Activated naive CD8-positive, alpha-beta T cell treated with anti-CD3 and anti-CD28 coated beads, Interleukin-2, amount 50 U/mL, for 16 hours (primary cell): ENCODE results near the gene APOBEC3H.

Source experiments
- DNase-seq: peaks from one replicate; pipeline ENCODE4 v3.0.0-alpha.2; 2020; ENCODE audit warnings: low read depth, low spot score

The APOBEC3H gene

DNA sequence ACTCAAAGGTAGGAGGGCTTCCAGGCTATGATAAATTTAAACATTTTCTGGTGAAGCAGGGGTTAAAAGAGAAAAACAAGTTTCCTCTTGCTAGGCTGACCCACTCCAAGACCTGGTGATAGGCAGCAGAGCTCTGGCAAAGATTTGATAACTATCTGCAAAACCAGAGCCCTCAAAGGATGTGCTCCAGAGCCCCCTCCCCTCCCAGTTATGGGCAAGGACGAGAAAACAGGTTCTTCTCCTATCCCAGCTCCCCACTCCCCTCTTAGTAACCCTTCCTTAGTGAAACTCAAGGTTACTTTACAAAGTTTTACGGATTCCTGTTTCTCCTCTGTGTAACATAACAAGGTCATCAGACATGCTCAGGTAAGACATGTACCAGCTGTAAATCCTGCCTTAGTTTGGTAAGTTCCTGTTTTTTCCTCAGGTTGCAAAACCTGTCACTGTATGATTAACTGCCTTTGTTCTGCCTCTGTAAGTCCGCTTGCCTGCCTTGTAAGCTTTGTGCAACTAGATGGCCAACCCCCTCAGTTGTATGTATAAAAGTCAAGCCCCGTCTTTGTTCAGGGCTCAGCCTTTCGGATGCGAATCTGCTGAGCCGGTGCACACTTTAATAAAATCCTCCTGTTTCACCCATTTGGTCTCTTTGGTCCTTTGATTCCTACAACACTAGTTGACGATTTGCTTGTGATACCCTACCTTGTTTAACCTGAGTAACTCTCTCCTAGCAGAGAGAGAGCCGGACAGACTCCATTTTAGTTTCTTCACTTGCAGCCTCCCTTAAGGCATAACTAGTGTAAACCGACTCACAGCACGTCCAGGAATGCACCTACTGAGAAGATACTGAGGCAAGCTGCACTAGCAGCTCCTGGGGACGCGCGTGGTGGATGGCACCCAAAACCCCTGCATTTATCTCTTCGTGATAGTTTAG, 13.9 kb downstream of the APOBEC3H start:
- DNase-seq: no peak

DNA sequence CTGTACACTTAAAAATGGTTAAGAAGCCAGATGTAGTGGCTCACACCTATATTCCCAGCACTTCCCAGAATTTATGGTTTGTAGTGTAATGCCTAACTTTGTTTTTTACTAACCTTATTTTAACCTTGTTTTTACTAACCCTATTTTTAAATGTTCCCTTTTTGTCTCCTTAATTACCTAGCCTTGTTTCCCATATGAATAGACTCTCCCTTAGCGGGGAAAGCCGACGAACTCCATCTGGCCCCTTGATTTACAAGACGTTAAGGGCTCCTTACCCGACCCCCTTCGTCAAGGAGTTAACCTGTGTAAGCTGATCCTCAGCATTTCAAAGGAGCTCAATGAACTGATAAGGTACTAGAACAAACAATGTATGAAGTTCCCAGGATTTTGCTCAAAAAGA, 17.1 kb downstream of the APOBEC3H start:
- DNase-seq: no peak

DNA sequence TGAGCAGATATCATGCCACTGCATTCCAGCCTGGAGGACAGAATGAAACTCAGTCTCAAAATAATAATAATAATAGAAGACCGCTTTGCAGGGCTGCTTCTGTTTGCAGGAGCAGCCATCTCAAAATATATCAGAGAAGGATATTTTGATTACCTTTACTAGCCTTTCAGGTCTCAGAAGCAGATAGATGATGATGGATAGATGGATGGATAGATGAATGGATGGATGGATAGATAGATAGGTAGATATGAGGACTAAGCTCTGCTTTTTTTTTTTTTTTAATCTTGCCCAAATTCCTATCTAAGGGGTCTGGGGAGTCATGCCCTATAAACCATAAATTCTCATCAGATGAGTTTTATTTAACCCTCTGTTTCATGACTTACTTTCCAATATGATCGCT, 18.5 kb downstream of the APOBEC3H start:
- DNase-seq: no peak

GRCh38 chr22:39115977-39116621, 19.1 kb downstream of the APOBEC3H start:
- DNase-seq: no peak

DNA sequence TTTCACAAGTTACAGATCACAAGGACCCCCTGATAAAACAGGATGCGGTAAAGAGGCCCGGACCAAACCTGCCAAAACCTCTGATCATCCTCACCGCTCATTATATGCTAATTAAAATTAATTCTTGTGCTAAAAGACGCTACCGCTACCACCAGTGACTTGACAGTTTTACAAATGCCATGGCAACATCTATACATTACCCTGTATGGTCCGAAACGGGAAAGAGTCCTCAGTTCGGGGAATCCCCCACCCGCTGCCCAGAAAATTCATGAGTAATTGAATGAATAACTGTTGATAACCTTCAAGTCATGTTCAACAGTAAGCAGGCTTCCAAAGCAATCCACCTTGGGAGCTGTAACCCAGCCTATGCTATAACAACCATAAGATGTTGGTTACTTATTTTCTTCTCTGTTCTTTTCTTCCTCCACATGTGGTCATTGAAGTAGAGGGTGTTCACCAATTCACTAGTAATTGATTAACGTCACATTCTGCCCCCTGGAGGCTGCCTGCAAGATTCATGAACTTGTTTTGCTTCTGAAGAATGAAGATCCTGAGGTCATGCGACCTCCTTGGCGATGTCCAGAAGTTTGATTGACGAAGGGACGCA, 20.6 kb downstream of the APOBEC3H start:
- DNase-seq: peak; percentile 17

- DNase-seq: no peak
Observed at GRCh38 chr22:39120983-39121382, 23.9 kb downstream of the APOBEC3H start.

GRCh38 chr22:39122772-39123470, 25.9 kb downstream of the APOBEC3H start:
- no peak for DNase-seq

- no peak for DNase-seq
Observed at GRCh38 chr22:39123751-39124581, 26.9 kb downstream of the APOBEC3H start.

GRCh38 chr22:39125622-39126021, 28.6 kb downstream of the APOBEC3H start:
- no peak for DNase-seq

DNA sequence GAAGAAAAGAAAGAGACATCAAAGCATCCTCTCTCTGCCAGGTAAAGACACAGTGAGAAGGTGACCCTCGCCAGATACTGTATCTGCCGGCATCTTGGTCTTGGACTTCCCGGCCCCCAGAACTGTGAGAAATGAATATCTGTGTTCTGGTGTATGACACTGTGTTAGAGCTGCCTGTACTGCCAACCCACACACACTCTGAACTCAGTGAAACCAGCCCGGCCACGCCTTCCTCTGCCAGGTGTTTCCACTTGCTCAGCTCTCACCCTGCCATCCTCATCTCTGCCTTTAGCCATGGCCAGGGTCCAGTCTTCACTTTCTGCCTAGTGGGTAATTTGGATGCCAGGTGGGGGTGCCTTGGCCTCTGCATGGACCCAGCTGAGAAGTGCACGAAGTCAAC, 31.5 kb downstream of the APOBEC3H start:
- no peak for DNase-seq

DNA sequence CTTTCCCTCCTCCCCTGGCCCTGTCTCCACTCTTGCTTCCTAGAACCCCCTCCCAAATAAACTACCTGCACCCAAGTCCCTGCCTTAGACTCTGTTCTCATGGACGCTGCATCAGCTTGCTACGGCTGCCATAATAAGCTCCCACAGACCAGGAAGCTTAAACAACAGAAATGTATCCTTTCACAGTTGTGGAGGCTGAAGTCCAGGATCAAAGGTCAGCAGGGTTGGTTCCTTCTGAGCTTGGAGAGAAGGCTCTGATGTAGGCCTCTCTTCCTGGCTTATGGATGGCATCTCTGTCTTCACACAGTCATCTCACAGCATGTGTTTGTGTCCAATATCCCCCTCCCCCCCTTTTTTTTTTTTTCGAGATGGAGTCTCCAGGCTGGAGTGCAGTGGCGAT, 32.0 kb downstream of the APOBEC3H start:
- no peak for DNase-seq

DNA sequence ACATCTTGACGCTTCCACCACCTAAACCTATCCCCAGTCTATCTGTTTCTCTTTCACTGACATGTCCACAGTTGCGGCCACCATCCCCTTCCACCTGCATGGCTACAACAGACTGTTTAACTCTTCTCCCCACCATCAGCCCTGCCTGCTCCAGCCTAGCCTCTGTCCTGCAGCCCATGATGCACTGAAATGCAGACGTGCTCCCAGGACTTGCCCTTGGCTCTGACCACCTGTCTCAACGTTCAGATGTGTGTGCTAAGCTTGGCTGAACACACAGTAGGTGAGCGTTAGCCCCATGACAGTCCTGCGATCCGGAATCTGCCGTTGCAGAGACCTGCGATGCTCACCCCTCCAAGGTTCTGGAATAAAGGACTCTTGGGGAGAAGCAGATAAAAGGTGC, 32.7 kb downstream of the APOBEC3H start:
- no peak for DNase-seq

- no peak for DNase-seq
Observed at GRCh38 chr22:39130152-39130704, 33.2 kb downstream of the APOBEC3H start.

GRCh38 chr22:39130892-39131855, 34.1 kb downstream of the APOBEC3H start:
- no peak for DNase-seq

GRCh38 chr22:39132281-39132680, 35.2 kb downstream of the APOBEC3H start:
- DNase-seq: no peak

DNA sequence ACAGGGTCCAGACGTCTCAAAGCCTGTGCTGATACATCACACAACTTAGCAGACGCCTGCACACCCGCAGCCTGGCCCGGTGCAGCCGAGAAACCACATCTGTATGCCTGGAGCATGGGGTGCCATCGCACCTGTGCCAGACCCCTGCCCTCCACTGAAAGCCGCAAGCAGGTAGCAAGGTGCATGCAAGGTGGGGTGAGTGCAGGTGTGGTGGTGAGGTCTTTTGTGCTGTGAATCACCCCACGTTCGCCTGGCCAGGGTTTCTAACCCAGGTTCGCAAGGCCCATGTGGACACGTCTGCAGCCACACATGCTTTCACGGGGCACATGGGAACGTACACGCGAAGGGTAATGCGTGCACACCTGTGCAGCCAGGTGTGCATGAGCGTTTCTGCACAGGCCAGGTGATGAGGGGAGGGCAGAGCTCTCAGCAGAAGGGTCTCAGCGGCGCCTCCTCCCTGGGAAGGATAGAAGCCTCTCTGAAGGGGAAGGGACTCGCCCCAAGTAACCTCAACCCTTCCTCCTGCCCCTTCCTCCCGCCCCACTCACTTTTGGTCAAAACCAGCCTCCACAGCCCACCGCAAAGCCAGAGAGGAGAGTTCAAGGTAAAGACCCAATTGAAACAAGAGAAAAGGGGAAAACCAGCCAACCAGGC, 36.0 kb downstream of the APOBEC3H start:
- no peak for DNase-seq

GRCh38 chr22:39133871-39134270, 36.8 kb downstream of the APOBEC3H start:
- DNase-seq: no peak

GRCh38 chr22:39134366-39135091, 37.5 kb downstream of the APOBEC3H start:
- DNase-seq: no peak
